ENCODE data around the gene IER5.

The IER5 gene

GRCh38 chr1:181116819-181117390 is 28.4 kb downstream of the IER5 start:
- H3K4me3 ChIP-seq (ENCODE audit: low read depth, low read length), result no peak overlapping the region
- TF ChIP-seq CTCF (IDR thresholded peaks at IDR 0.05; ENCODE audit: low read depth, low read length), result no peak

GRCh38 chr1:181117648-181118449 is 29.3 kb downstream of the IER5 start:
- no peak for TF ChIP-seq CTCF (IDR thresholded peaks at IDR 0.05; ENCODE audit: low read depth, low read length)

GRCh38 chr1:181119093-181119989 is 30.8 kb downstream of the IER5 start:
- no peak overlapping the region for H3K4me3 ChIP-seq (ENCODE audit: low read depth, low read length)
- no peak for TF ChIP-seq CTCF (IDR thresholded peaks at IDR 0.05; ENCODE audit: low read depth, low read length)

More at GRCh38 chr1:181117648-181118449, 29.3 kb downstream of the IER5 start:
- H3K4me3 ChIP-seq (ENCODE audit: low read depth, low read length), result no peak overlapping the region

- TF ChIP-seq CTCF (IDR thresholded peaks at IDR 0.05; ENCODE audit: low read depth, low read length), result no peak
- H3K4me3 ChIP-seq (ENCODE audit: low read depth, low read length), result no peak overlapping the region
These were observed 32.4 kb downstream of the IER5 start for GRCh38 chr1:181120924-181121323.

GRCh38 chr1:181121498-181121897 is 33.0 kb downstream of the IER5 start:
- no peak overlapping the region for H3K4me3 ChIP-seq (ENCODE audit: low read depth, low read length)
- no peak for TF ChIP-seq CTCF (IDR thresholded peaks at IDR 0.05; ENCODE audit: low read depth, low read length)

GRCh38 chr1:181122222-181122621 is 33.7 kb downstream of the IER5 start:
- no peak for TF ChIP-seq CTCF (IDR thresholded peaks at IDR 0.05; ENCODE audit: low read depth, low read length)
- H3K4me3 ChIP-seq (ENCODE audit: low read depth, low read length), result no peak overlapping the region
